Endodermal cell (in vitro differentiated cells): ENCODE measurements around the gene NTSR1. TPM values are rescaled to one million over a fixed set of nuclear protein-coding genes. Genes with fewer than 3 reads are reported as not detected.
A peak's percentile ranks its signal among the peaks of the same experiment; 100 is the strongest.

Source experiments
- DNase-seq: peaks from one replicate; pipeline ENCODE4 v3.0.0-alpha.2; 2017
- H3K27ac ChIP-seq: 2 replicates; pipeline ENCODE4 v1.5.1; 2013; ENCODE audit warnings: mild to moderate bottlenecking, low read depth, low read length, moderate library complexity
- H3K27me3 ChIP-seq: 2 replicates; pipeline ENCODE4 v1.6.1; 2013; ENCODE audit warnings: mild to moderate bottlenecking, low read length, moderate library complexity; ENCODE audit not compliant: insufficient read depth, control insufficient read depth, poor library complexity, severe bottlenecking
- H3K36me3 ChIP-seq: 2 replicates; pipeline ENCODE4 v1.7.0; 2013; ENCODE audit warnings: mild to moderate bottlenecking, low read length, moderate library complexity; ENCODE audit not compliant: control insufficient read depth, insufficient read depth
- H3K4me1 ChIP-seq: one replicate; pipeline ENCODE4 v1.7.0; 2013; ENCODE audit warnings: low read length; ENCODE audit not compliant: control insufficient read depth, insufficient read depth
- H3K4me3 ChIP-seq: 2 replicates; pipeline ENCODE4 v1.5.1; 2013; ENCODE audit warnings: mild to moderate bottlenecking, low read length, moderate library complexity
- H3K9ac ChIP-seq: 2 replicates; pipeline ENCODE4 v1.6.1; 2013; ENCODE audit warnings: mild to moderate bottlenecking, low read length, moderate library complexity; ENCODE audit not compliant: poor library complexity, severe bottlenecking; ENCODE audit errors: extremely low read depth
- H3K9me3 ChIP-seq: 2 replicates; pipeline ENCODE4 v1.6.1; 2013; ENCODE audit warnings: mild to moderate bottlenecking, low read length, moderate library complexity; ENCODE audit not compliant: control insufficient read depth
- H3K27ac Mint-ChIP-seq: 2 replicates; pipeline ENCODE4 v1.8.0; 2020; ENCODE audit warnings: mixed read lengths
- H3K27me3 Mint-ChIP-seq: 2 replicates; pipeline ENCODE4 v1.8.0; 2021; ENCODE audit warnings: mild to moderate bottlenecking, mixed read lengths; ENCODE audit not compliant: insufficient read depth
- H3K36me3 Mint-ChIP-seq: 2 replicates; pipeline ENCODE4 v1.8.0; 2020; ENCODE audit warnings: low read depth, mixed read lengths
- H3K4me1 Mint-ChIP-seq: 2 replicates; pipeline ENCODE4 v1.8.0; 2020; ENCODE audit warnings: mixed read lengths
- H3K4me3 Mint-ChIP-seq: 2 replicates; pipeline ENCODE4 v1.8.0; 2020; ENCODE audit warnings: mild to moderate bottlenecking, moderate library complexity, mixed read lengths
- H3K9me3 Mint-ChIP-seq: 2 replicates; pipeline ENCODE4 v1.8.0; 2020; ENCODE audit warnings: mild to moderate bottlenecking, mixed read lengths
- CTCF ChIP-seq: fragments of 200-600 bp; sonication (generic); conservative IDR thresholded peaks from 2 replicates; pipeline ENCODE4 v1.5.0; 2021; ENCODE audit warnings: antibody characterized with exemption, mild to moderate bottlenecking
- WGBS, 2 experiments: methylation state at CpG; one replicate each; pipeline versions ENCODE4 v1.1.5 to v1.1.7; 2013; ENCODE audit warnings: missing lambda C conversion rate in 2 of 2, mixed read lengths in 1 of 2; ENCODE audit not compliant: insufficient coverage in 1 of 2, insufficient read length in 1 of 2; 5-methylcytosine and 5-hydroxymethylcytosine counted together
- total RNA-seq, 2 donors: library from RNA; stranded (reverse); fragmentation: NEBNext Ultra II Directional in 1 of 2; extraction: Animal tissue kit (Norgen Biotek cat#: 25700) in 1 of 2; gene quantifications; 2 replicates in 1 of 2; 3 replicates in 1 of 2; pipeline ENCODE4 v1.2.1, GENCODE V29; 2021

The NTSR1 gene
- total RNA-seq, 2 donors from 2014 or later = 0.11 to 0.62 TPM

- no peak for DNase-seq
- Mint-ChIP-seq H3K36me3 (no peaks in the 10 kb centered on the region), H3K27me3 (no peaks in the 10 kb centered on the region), H3K9me3 (peaks cover 6% of the 10 kb centered on the region), H3K4me3 (no peak overlapping the region), H3K27ac (no peak overlapping the region), H3K4me1 (no peaks in the 10 kb centered on the region)
- peak overlapping the region; percentile 49 for H3K27ac ChIP-seq
- H3K4me3 ChIP-seq = no peak overlapping the region
- H3K9me3 ChIP-seq = peaks cover 7% of the 10 kb centered on the region
- H3K4me1 ChIP-seq = no peaks in the 10 kb centered on the region
- no peak for TF ChIP-seq CTCF
- no peak overlapping the region for H3K9ac ChIP-seq
- 87 to 89% methylated on average over 17 to 25 of the region's 25 CpGs for WGBS, 2 experiments
- no peaks in the 10 kb centered on the region for H3K27me3 ChIP-seq
- H3K36me3 ChIP-seq = no peaks in the 10 kb centered on the region
These were observed 33.3 kb upstream of the NTSR1 start for GRCh38 chr20:62675156-62675876.

- Mint-ChIP-seq H3K9me3 (peaks cover 10% of the 10 kb centered on the region), H3K27me3 (no peaks in the 10 kb centered on the region), H3K4me3 (no peak overlapping the region), H3K36me3 (no peaks in the 10 kb centered on the region), H3K27ac (no peak overlapping the region), H3K4me1 (no peaks in the 10 kb centered on the region)
- TF ChIP-seq CTCF = no peak
- H3K36me3 ChIP-seq = no peaks in the 10 kb centered on the region
- peaks cover 8% of the 10 kb centered on the region for H3K9me3 ChIP-seq
- WGBS, 2 experiments = 92 to 95% methylated on average over 14 of the region's 14 CpGs
- no peaks in the 10 kb centered on the region for H3K27me3 ChIP-seq
- no peak for DNase-seq
- H3K9ac ChIP-seq = no peak overlapping the region
- H3K27ac ChIP-seq = peak overlapping the region; percentile 49
- no peak overlapping the region for H3K4me3 ChIP-seq
- H3K4me1 ChIP-seq = no peaks in the 10 kb centered on the region
These were observed 32.8 kb upstream of the NTSR1 start for GRCh38 chr20:62675877-62676260.

- Histone ChIP-seq H3K9me3 (peaks cover 8% of the 10 kb centered on the region), H3K36me3 (no peaks in the 10 kb centered on the region), H3K27me3 (no peaks in the 10 kb centered on the region), H3K4me3 (no peak overlapping the region), H3K4me1 (no peaks in the 10 kb centered on the region), H3K9ac (no peak overlapping the region), H3K27ac (no peak overlapping the region)
- WGBS, 2 experiments = 92 to 95% methylated on average over 4 to 9 of the region's 9 CpGs
- Mint-ChIP-seq H3K27ac (no peak overlapping the region), H3K27me3 (no peaks in the 10 kb centered on the region), H3K9me3 (peaks cover 10% of the 10 kb centered on the region), H3K4me3 (no peak overlapping the region), H3K4me1 (no peaks in the 10 kb centered on the region), H3K36me3 (no peaks in the 10 kb centered on the region)
- no peak for DNase-seq
- no peak for TF ChIP-seq CTCF
These were observed 31.7 kb upstream of the NTSR1 start for GRCh38 chr20:62676976-62677375.
